Measurements from ENCODE around the gene FRRS1L. TPM values are rescaled to one million over a fixed set of nuclear protein-coding genes. Genes with fewer than 3 reads are reported as not detected.

FRRS1L gene
- total and polyA plus RNA-seq, 2 of the 13 experiments (the other 11 are each of a cell fraction or from before 2014, with no cell fraction given), result 0.02 to 0.03 TPM

DNA sequence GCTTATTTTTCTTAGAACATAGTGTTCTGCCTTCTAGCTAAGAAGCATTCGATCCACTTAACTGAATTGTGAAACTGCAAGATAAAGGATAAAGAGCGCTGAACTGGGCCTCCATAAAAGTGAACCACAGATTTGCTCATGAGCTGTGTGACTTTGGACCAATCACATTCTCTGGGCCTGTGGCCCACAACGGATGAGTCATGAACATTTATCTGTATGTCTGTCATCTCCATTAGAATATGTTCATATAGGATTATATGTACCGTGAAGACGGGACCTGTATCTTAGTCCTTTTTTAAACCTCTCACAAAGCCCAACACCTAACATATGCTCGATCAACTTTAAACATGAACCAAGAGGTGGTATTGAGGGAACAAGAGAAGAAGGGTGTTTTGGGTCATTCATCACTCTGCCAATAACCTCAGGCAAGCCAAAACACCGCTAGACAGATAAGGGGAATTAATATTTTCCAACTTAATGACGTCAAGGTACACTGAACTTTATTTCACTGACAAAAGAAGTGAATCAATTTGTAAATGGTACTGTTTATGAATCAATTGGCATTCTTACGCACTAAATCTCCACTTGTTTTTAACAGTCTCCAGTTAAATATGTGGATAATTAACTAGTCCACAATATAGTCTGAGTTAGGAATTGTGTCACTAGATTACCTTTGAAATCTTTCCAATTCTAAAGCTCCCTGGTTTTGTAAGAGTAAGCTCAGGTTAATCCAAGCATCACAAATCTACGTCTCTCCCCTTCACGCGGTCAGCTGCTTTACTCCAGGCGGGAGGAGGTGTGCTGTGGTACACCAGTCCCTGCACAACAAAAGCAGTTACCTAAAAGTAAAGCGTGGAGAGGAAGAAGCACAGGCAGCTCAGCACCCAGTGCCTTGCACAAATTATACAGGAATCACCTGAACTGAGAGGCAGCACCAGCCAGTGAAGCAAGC, 48.9 kb downstream of the FRRS1L start (continued):
- TF ChIP-seq, protein P1, sequence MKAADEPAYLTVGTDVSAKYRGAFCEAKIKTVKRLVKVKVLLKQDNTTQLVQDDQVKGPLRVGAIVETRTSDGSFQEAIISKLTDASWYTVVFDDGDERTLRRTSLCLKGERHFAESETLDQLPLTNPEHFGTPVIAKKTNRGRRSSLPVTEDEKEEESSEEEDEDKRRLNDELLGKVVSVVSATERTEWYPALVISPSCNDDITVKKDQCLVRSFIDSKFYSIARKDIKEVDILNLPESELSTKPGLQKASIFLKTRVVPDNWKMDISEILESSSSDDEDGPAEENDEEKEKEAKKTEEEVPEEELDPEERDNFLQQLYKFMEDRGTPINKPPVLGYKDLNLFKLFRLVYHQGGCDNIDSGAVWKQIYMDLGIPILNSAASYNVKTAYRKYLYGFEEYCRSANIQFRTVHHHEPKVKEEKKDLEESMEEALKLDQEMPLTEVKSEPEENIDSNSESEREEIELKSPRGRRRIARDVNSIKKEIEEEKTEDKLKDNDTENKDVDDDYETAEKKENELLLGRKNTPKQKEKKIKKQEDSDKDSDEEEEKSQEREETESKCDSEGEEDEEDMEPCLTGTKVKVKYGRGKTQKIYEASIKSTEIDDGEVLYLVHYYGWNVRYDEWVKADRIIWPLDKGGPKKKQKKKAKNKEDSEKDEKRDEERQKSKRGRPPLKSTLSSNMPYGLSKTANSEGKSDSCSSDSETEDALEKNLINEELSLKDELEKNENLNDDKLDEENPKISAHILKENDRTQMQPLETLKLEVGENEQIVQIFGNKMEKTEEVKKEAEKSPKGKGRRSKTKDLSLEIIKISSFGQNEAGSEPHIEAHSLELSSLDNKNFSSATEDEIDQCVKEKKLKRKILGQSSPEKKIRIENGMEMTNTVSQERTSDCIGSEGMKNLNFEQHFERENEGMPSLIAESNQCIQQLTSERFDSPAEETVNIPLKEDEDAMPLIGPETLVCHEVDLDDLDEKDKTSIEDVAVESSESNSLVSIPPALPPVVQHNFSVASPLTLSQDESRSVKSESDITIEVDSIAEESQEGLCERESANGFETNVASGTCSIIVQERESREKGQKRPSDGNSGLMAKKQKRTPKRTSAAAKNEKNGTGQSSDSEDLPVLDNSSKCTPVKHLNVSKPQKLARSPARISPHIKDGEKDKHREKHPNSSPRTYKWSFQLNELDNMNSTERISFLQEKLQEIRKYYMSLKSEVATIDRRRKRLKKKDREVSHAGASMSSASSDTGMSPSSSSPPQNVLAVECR (CRISPR knock-in tag; IDR thresholded peaks at IDR 0.05; ENCODE audit: borderline replicate concordance), result 0 out of 2 replicates have a peak, but pooled peaks have one; percentile 15
- TF ChIP-seq NFIC (IDR thresholded peaks at IDR 0.05; ENCODE audit: low read length) (no peak), SIN3A (IDR thresholded peaks at IDR 0.05; ENCODE audit: borderline replicate concordance, low read depth, low read length) (peak; percentile 19; the same call in 1 of the 2 replicates), ZNF256 (CRISPR knock-in tag; conservative IDR thresholded peaks at IDR 0.05) (no peak), CEBPG (CRISPR knock-in tag; IDR thresholded peaks at IDR 0.05) (peak; percentile 49), HNF4A (CRISPR knock-in tag; IDR thresholded peaks at IDR 0.05) (0 out of 2 replicates have a peak, but pooled peaks have one; percentile 10), GATAD2A (CRISPR knock-in tag; IDR thresholded peaks at IDR 0.05) (peak; percentile 18)

DNA sequence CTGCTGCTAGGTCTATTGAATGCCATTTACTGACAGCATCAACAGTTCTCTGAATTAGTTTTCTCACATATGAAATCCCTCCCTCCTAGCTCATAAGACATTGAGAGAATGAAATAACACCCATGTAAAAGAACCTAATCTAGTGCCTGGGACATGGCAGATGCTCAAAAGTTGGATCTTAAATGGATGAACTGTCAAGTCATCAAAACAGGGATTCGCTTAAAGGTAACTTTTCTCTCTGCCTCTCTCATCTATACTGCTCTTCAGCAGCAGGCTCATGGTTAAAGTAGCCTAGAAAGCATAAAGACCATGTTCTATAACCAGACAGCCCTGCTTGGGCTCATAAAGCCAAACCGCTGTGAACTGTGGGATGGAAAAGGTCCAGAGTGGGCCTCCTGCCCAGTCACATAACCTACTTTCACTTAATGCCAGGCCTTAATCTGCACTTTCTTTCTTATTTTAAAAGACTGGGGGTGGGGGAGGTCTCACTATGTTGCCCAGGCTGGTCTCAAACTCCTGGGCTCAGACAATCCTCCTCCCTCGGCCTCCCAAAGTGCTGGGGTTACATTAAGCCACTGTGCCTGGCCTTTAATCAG, 51.0 kb downstream of the FRRS1L start:
- BruUV-seq (replicated peaks), result no TSS peak
- Histone ChIP-seq H3K4me2 (ENCODE audit: low read depth, low read length) (peak overlapping the region; percentile 41), H2AFZ (ENCODE audit: low read length) (no peak overlapping the region), H3K4me1 (ENCODE audit: insufficient read depth, low read length) (peaks cover 81% of the 10 kb centered on the region), H3K4me3 (replicated peaks in 1 of 3; ENCODE audit: insufficient read depth in 1 of 3, low read depth in 2 of 3, low read length in 3 of 3) (no peak overlapping the region), H3K27me3 (ENCODE audit: control insufficient read depth in 1 of 2, insufficient read depth in 2 of 2, low read length in 2 of 2) (no peaks in the 10 kb centered on the region), H3K9me3 (ENCODE audit: low read length) (no peaks in the 10 kb centered on the region), H3K27ac (ENCODE audit: extremely low read length, insufficient read depth, low read length) (no peak overlapping the region), H3K9ac (ENCODE audit: insufficient read depth, low read depth, low read length) (no peak overlapping the region), H4K20me1 (ENCODE audit: insufficient read depth, low read length) (peaks cover 17% of the 10 kb centered on the region), H3K79me2 (ENCODE audit: insufficient read depth, low read length) (peaks cover 82% of the 10 kb centered on the region), H3K36me3 (replicated peaks in 1 of 2; ENCODE audit: control insufficient read depth in 1 of 2, insufficient read depth in 2 of 2, low read length in 2 of 2) (no peaks in the 10 kb centered on the region; a peak in 1 of 5 replicates)
- in situ Hi-C loops (cut with HindIII; ENCODE audit: extremely low pct_ligation_motif_present, low pct_unique_long_range_greater_than_20kb) (no loop called here), intact Hi-C loops (cut with micrococcal nuclease; ENCODE audit: unreplicated experiment) (loop anchor here (10.0 kb wide), 2 partner anchors 81 to 209 kb away; partner anchors contain the start of gene EPB41L4B)
- DNase-seq (ENCODE audit: low spot score) (no peak), ATAC-seq (no peak), FAIRE-seq (no peak)
- WGBS (ENCODE audit: low lambda C conversion rate), result 94% methylated on average over 3 of the region's 3 CpGs
- CTCF ChIA-PET (ENCODE audit: low intra/inter-chr PET ratio, low total read pairs), result no interaction called here
- POLR2A ChIA-PET, result no interaction called here
- TF ChIP-seq MAFK (conservative IDR thresholded peaks at IDR 0.05 in 1 of 2, IDR thresholded peaks at IDR 0.05 in 1 of 2; ENCODE audit: low read length in 2 of 2) (peak; percentile 88), SPEN (CRISPR knock-in tag; IDR thresholded peaks at IDR 0.05; ENCODE audit: low read depth) (no peak), NR2C2 (CRISPR knock-in tag; IDR thresholded peaks at IDR 0.05; ENCODE audit: borderline replicate concordance) (no peak), ZNF567 (CRISPR knock-in tag; IDR thresholded peaks at IDR 0.05; ENCODE audit: borderline replicate concordance) (no peak), ZNF577 (CRISPR knock-in tag; IDR thresholded peaks at IDR 0.05; ENCODE audit: borderline replicate concordance, low read depth) (no peak), RBFOX2 (IDR thresholded peaks at IDR 0.05; ENCODE audit: low read depth, low read length) (0 out of 2 replicates have a peak, but pooled peaks have one; percentile 16)
- TF ChIP-seq, protein P2, sequence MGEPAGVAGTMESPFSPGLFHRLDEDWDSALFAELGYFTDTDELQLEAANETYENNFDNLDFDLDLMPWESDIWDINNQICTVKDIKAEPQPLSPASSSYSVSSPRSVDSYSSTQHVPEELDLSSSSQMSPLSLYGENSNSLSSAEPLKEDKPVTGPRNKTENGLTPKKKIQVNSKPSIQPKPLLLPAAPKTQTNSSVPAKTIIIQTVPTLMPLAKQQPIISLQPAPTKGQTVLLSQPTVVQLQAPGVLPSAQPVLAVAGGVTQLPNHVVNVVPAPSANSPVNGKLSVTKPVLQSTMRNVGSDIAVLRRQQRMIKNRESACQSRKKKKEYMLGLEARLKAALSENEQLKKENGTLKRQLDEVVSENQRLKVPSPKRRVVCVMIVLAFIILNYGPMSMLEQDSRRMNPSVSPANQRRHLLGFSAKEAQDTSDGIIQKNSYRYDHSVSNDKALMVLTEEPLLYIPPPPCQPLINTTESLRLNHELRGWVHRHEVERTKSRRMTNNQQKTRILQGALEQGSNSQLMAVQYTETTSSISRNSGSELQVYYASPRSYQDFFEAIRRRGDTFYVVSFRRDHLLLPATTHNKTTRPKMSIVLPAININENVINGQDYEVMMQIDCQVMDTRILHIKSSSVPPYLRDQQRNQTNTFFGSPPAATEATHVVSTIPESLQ (CRISPR knock-in tag; conservative IDR thresholded peaks at IDR 0.05), result no peak

All from HepG2 (cell line).